B cell (primary cell): ENCODE data around the gene TALDO1. TPM values are rescaled to one million over a fixed set of nuclear protein-coding genes. Genes with fewer than 3 reads are reported as not detected.

Experiments used
- ATAC-seq: fragments of 200-7000 bp; cut with Tn5 transposase; one replicate; pipeline ENCODE4 v1.10.0; 2021; ENCODE audit warnings: low read depth, mild to moderate bottlenecking, moderate number of reproducible peaks, moderate library complexity
- CTCF ChIA-PET: fragments of 350-600 bp; sonication (Branson Sonifier 250); formaldehyde crosslinking; loops from one replicate; lab custom pipeline; 2021; ENCODE audit warnings: antibody characterized with exemption, inconsistent platforms; lab: Charles Lee
- POLR2A ChIA-PET: fragments of 350-600 bp; sonication (Branson Sonifier 250); formaldehyde crosslinking; loops from one replicate; lab custom pipeline; 2021; ENCODE audit warnings: antibody characterized with exemption; lab: Charles Lee
- DNase-seq: peaks from one replicate; pipeline ENCODE4 v3.0.0; 2013
- H2AFZ ChIP-seq: 2 replicates; pipeline ENCODE4 v1.6.1; 2012; ENCODE audit warnings: mild to moderate bottlenecking, low read depth, low read length; ENCODE audit not compliant: insufficient read depth, poor library complexity, severe bottlenecking
- H3K27ac ChIP-seq, 2 donors: 1 replicate in 1 of 2; 2 replicates in 1 of 2; pipeline ENCODE4 v1.5.1; 2012 to 2013; ENCODE audit warnings: low read length in 2 of 2, mild to moderate bottlenecking in 2 of 2, moderate library complexity in 1 of 2
- H3K27me3 ChIP-seq, 4 experiments: fragments of 200-600 bp in 1 of 4; sonication (generic) in 1 of 4; replicated peaks in 1 of 4; 1 replicate in 2 of 4; 2 replicates in 2 of 4; pipeline versions ENCODE4 v1.6.1 to v1.7.0; 2013 to 2016; ENCODE audit warnings: low read length in 3 of 4, mild to moderate bottlenecking in 2 of 4, mixed read lengths in 1 of 4, moderate library complexity in 1 of 4; ENCODE audit not compliant: insufficient read depth in 4 of 4, control insufficient read depth in 3 of 4; ENCODE audit errors: control extremely low read depth in 1 of 4
- H3K36me3 ChIP-seq, 2 experiments: replicated peaks in 1 of 2; 1 replicate in 1 of 2; 2 replicates in 1 of 2; pipeline versions ENCODE4 v1.6.1 to v1.7.1; 2013; ENCODE audit warnings: low read length in 1 of 2; ENCODE audit not compliant: insufficient read depth in 2 of 2, control insufficient read depth in 1 of 2; ENCODE audit errors: control extremely low read depth in 1 of 2, extremely low read depth in 1 of 2
- H3K4me1 ChIP-seq, 2 donors: fragments of 200-600 bp in 1 of 2; sonication (generic) in 1 of 2; 1 replicate in 1 of 2; 2 replicates in 1 of 2; pipeline versions ENCODE4 v1.5.1 to v1.6.1; 2013 to 2017; ENCODE audit warnings: low read length in 2 of 2; ENCODE audit not compliant: control insufficient read depth in 2 of 2, insufficient read depth in 2 of 2
- H3K4me2 ChIP-seq: replicated peaks from 2 replicates; pipeline ENCODE3; 2012; ENCODE audit warnings: mild to moderate bottlenecking, low read depth, low read length; ENCODE audit not compliant: poor library complexity, severe bottlenecking
- H3K4me3 ChIP-seq, 5 experiments: fragments of 200-600 bp in 1 of 5; sonication (generic) in 1 of 5; 1 replicate in 3 of 5; 2 replicates in 2 of 5; pipeline versions ENCODE4 v1.5.1 to v1.7.0; 2011 to 2016; ENCODE audit warnings: low read length in 4 of 5, mild to moderate bottlenecking in 4 of 5, low read depth in 2 of 5, control low read depth in 1 of 5, moderate library complexity in 1 of 5; ENCODE audit not compliant: insufficient read depth in 1 of 5; ENCODE audit errors: control extremely low read depth in 1 of 5, extremely low read depth in 1 of 5
- H3K79me2 ChIP-seq: fragments of 200-600 bp; sonication (generic); one replicate; pipeline ENCODE4 v1.6.0; 2016; ENCODE audit warnings: low read length; ENCODE audit not compliant: control insufficient read depth, insufficient read depth
- H3K9ac ChIP-seq: fragments of 200-600 bp; sonication (generic); 2 replicates; pipeline ENCODE4 v1.6.1; 2017; ENCODE audit warnings: mild to moderate bottlenecking, low read length, moderate library complexity
- H3K9me3 ChIP-seq, 3 donors: one replicate each; pipeline versions ENCODE4 v1.6.1 to v1.7.1; 2013; ENCODE audit warnings: low read length in 2 of 3; ENCODE audit not compliant: control insufficient read depth in 2 of 3, insufficient read depth in 1 of 3; ENCODE audit errors: control extremely low read depth in 1 of 3
- H4K20me1 ChIP-seq: 2 replicates; pipeline ENCODE4 v1.6.0; 2012; ENCODE audit warnings: mild to moderate bottlenecking, low read length; ENCODE audit not compliant: insufficient read depth, control insufficient read depth, poor library complexity, severe bottlenecking
- H3K27ac Mint-ChIP-seq: one replicate; pipeline ENCODE4 v1.8.0; 2021; ENCODE audit warnings: mixed read lengths
- H3K27me3 Mint-ChIP-seq: one replicate; pipeline ENCODE4 v1.8.0; 2021; ENCODE audit warnings: mixed read lengths
- H3K4me1 Mint-ChIP-seq: one replicate; pipeline ENCODE4 v1.8.0; 2021; ENCODE audit warnings: mixed read lengths
- H3K4me3 Mint-ChIP-seq: one replicate; pipeline ENCODE4 v1.8.0; 2021; ENCODE audit warnings: mixed read lengths
- H3K9me3 Mint-ChIP-seq: one replicate; pipeline ENCODE4 v1.8.0; 2022; ENCODE audit warnings: mixed read lengths; ENCODE audit not compliant: insufficient read depth
- CTCF ChIP-seq: fragments of 200-600 bp; IDR thresholded peaks from one replicate; pipeline ENCODE4 v1.8.0; 2022; ENCODE audit warnings: antibody characterized with exemption, mild to moderate bottlenecking
- EZH2 ChIP-seq: IDR thresholded peaks from 2 replicates; pipeline ENCODE4 v1.6.1; 2012; ENCODE audit warnings: borderline replicate concordance, low read depth, mild to moderate bottlenecking, moderate library complexity, low read length; ENCODE audit not compliant: insufficient read depth, poor library complexity, severe bottlenecking
- WGBS: methylation state at CpG from one replicate; pipeline ENCODE4 v1.1.5; 2013; ENCODE audit warnings: missing lambda C conversion rate; ENCODE audit not compliant: insufficient coverage; 5-methylcytosine and 5-hydroxymethylcytosine counted together
- intact Hi-C: fragments of 100-400 bp; cut with micrococcal nuclease; formaldehyde crosslinking; loops from one replicate; pipeline ENCODE4 v1.10.0; 2022
- polyA plus RNA-seq: library from polyadenylated mRNA; depleted of rRNA; stranded (reverse); fragments of >200 nt; gene quantifications from 2 replicates; pipeline ENCODE4 v1.2.3, GENCODE V29; 2012
- total RNA-seq, 2 donors: library from RNA; stranded (reverse); fragments of 120-200 nt in 1 of 2; gene quantifications; 1 replicate in 1 of 2; 2 replicates in 1 of 2; pipeline versions ENCODE4 v1.2.3 to v1.2.4, GENCODE V29; 2013 to 2022

Gene TALDO1
- total and polyA plus RNA-seq, 2 donors (not counting 1 experiment from before 2014, with no cell fraction given): 82.4 to 116 TPM

GRCh38 chr11:771617-772204 is 24.4 kb downstream of the TALDO1 start:
- no peak overlapping the region for H2AFZ ChIP-seq
- ChIA-PET CTCF (no interaction called here), POLR2A (no interaction called here)
- ATAC-seq (no peak), DNase-seq (peak; percentile 10)
- peaks cover 44% of the 10 kb centered on the region for H3K79me2 ChIP-seq
- Mint-ChIP-seq H3K4me3 (no peak overlapping the region), H3K9me3 (no peaks in the 10 kb centered on the region), H3K27ac (no peak overlapping the region), H3K27me3 (no peaks in the 10 kb centered on the region), H3K4me1 (peaks cover 11% of the 10 kb centered on the region)
- WGBS: 97% methylated on average over 13 of the region's 15 CpGs
- TF ChIP-seq CTCF (no peak), EZH2 (no peak)
- H3K4me3 ChIP-seq: no peak overlapping the region
- intact Hi-C loops: no loop called here
- peaks cover 6 to 15% of the 10 kb centered on the region in 2 donors for H3K4me1 ChIP-seq
- peaks cover 0 to 26% of the 10 kb centered on the region in 2 experiments for H3K36me3 ChIP-seq
- no peak overlapping the region for H3K27ac ChIP-seq
- peaks cover 40% of the 10 kb centered on the region for H4K20me1 ChIP-seq
- H3K9me3 ChIP-seq: no peaks in the 10 kb centered on the region
- no peak overlapping the region for H3K9ac ChIP-seq
- no peaks in the 10 kb centered on the region for H3K27me3 ChIP-seq
- no peak overlapping the region for H3K4me2 ChIP-seq

GRCh38 chr11:772429-773390 is 25.4 kb downstream of the TALDO1 start:
- Mint-ChIP-seq H3K4me1 (peaks cover 11% of the 10 kb centered on the region), H3K27me3 (no peaks in the 10 kb centered on the region), H3K4me3 (no peak overlapping the region), H3K9me3 (no peaks in the 10 kb centered on the region), H3K27ac (no peak overlapping the region)
- no peaks in the 10 kb centered on the region for H3K27me3 ChIP-seq
- no peak overlapping the region for H2AFZ ChIP-seq
- peaks cover 42% of the 10 kb centered on the region for H4K20me1 ChIP-seq
- intact Hi-C loops: no loop called here
- H3K9ac ChIP-seq: no peak overlapping the region
- WGBS: 95% methylated on average over 33 of the region's 34 CpGs
- no peaks in the 10 kb centered on the region for H3K9me3 ChIP-seq
- H3K36me3 ChIP-seq: peaks cover 0 to 26% of the 10 kb centered on the region in 2 experiments
- CTCF ChIA-PET: no interaction called here
- no peak overlapping the region for H3K4me3 ChIP-seq
- no peak overlapping the region for H3K4me2 ChIP-seq
- H3K27ac ChIP-seq: no peak overlapping the region
- peaks cover 49% of the 10 kb centered on the region for H3K79me2 ChIP-seq
- DNase-seq: peak; percentile 14
- no peak for ATAC-seq
- TF ChIP-seq EZH2: no peak
- TF ChIP-seq CTCF: no peak
- POLR2A ChIA-PET: no interaction called here
- H3K4me1 ChIP-seq: peaks cover 7 to 16% of the 10 kb centered on the region in 2 donors
